Measurements from ENCODE around the gene SSMEM1. TPM values are rescaled to one million over a fixed set of nuclear protein-coding genes. Genes with fewer than 3 reads are reported as not detected.
A peak's percentile ranks its signal among the peaks of the same experiment; 100 is the strongest.

Gene SSMEM1
- total and polyA plus RNA-seq, 9 of the 15 experiments (the other 6 are each of a cell fraction or from before 2014, with no cell fraction given), result 0.10 to 0.28 (median 0.18) TPM; not detected in 4

- TF ChIP-seq TFAP4 (CRISPR knock-in tag; IDR thresholded peaks at IDR 0.05; ENCODE audit: borderline replicate concordance) (no peak), BCOR (IDR thresholded peaks at IDR 0.05) (no peak), KDM4B (IDR thresholded peaks at IDR 0.05; ENCODE audit: borderline replicate concordance in 2 of 2, low read depth in 1 of 2) (no peak), ZFP36 (IDR thresholded peaks at IDR 0.05; ENCODE audit: low read depth, low read length, partially characterized antibody) (no peak), HMG20A (CRISPR knock-in tag; conservative IDR thresholded peaks at IDR 0.05) (no peak), GATA2 (CRISPR knock-in tag; IDR thresholded peaks at IDR 0.05) (0 out of 2 replicates have a peak, but pooled peaks have one; percentile 18), NONO (IDR thresholded peaks at IDR 0.05; ENCODE audit: low read depth in 2 of 2, low read length in 1 of 2) (no peak), CHCHD3 (CRISPR knock-in tag; IDR thresholded peaks at IDR 0.05) (no peak), NR2C2 (CRISPR knock-in tag; IDR thresholded peaks at IDR 0.05) (no peak), NR2C2 (tag; IDR thresholded peaks at IDR 0.05) (no peak), IRF9 (tag; IDR thresholded peaks at IDR 0.05) (no peak), ZNF77 (CRISPR knock-in tag; IDR thresholded peaks at IDR 0.05) (no peak), C11orf30 (IDR thresholded peaks at IDR 0.05; ENCODE audit: low read depth) (no peak), HOXB6 (CRISPR knock-in tag; IDR thresholded peaks at IDR 0.05; ENCODE audit: borderline replicate concordance) (no peak), ZNF780A (CRISPR knock-in tag; IDR thresholded peaks at IDR 0.05) (no peak), THRA (IDR thresholded peaks at IDR 0.05) (no peak), CXXC5 (CRISPR knock-in tag; IDR thresholded peaks at IDR 0.05) (0 out of 2 replicates have a peak, but pooled peaks have one; percentile 16), MEF2D (tag; conservative IDR thresholded peaks at IDR 0.05; ENCODE audit: low read depth) (no peak)
- TF ChIP-seq, protein P1, sequence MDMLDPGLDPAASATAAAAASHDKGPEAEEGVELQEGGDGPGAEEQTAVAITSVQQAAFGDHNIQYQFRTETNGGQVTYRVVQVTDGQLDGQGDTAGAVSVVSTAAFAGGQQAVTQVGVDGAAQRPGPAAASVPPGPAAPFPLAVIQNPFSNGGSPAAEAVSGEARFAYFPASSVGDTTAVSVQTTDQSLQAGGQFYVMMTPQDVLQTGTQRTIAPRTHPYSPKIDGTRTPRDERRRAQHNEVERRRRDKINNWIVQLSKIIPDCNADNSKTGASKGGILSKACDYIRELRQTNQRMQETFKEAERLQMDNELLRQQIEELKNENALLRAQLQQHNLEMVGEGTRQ (CRISPR knock-in tag; IDR thresholded peaks at IDR 0.05), result peak; percentile 50
- TF ChIP-seq, protein P2, sequence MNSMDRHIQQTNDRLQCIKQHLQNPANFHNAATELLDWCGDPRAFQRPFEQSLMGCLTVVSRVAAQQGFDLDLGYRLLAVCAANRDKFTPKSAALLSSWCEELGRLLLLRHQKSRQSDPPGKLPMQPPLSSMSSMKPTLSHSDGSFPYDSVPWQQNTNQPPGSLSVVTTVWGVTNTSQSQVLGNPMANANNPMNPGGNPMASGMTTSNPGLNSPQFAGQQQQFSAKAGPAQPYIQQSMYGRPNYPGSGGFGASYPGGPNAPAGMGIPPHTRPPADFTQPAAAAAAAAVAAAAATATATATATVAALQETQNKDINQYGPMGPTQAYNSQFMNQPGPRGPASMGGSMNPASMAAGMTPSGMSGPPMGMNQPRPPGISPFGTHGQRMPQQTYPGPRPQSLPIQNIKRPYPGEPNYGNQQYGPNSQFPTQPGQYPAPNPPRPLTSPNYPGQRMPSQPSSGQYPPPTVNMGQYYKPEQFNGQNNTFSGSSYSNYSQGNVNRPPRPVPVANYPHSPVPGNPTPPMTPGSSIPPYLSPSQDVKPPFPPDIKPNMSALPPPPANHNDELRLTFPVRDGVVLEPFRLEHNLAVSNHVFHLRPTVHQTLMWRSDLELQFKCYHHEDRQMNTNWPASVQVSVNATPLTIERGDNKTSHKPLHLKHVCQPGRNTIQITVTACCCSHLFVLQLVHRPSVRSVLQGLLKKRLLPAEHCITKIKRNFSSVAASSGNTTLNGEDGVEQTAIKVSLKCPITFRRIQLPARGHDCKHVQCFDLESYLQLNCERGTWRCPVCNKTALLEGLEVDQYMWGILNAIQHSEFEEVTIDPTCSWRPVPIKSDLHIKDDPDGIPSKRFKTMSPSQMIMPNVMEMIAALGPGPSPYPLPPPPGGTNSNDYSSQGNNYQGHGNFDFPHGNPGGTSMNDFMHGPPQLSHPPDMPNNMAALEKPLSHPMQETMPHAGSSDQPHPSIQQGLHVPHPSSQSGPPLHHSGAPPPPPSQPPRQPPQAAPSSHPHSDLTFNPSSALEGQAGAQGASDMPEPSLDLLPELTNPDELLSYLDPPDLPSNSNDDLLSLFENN (IDR thresholded peaks at IDR 0.05; ENCODE audit: low read depth in 2 of 2, low read length in 2 of 2), result no peak
These were observed 16.6 kb downstream of the SSMEM1 start (continued) for GRCh38 chr7:130224210-130224609.
